Testis (tissue), 3 donors: ENCODE results near the gene MEPE. TPM values are rescaled to one million over a fixed set of nuclear protein-coding genes. Genes with fewer than 3 reads are reported as not detected.

Experiments used
- DNase-seq: peaks from one replicate; pipeline ENCODE4 v3.0.0-alpha.2; 2019
- H3K27ac ChIP-seq, 2 donors: fragments of 200-600 bp; sonication (generic); one replicate each; pipeline ENCODE4 v1.5.1; 2019
- H3K27me3 ChIP-seq: fragments of 200-600 bp; sonication (generic); one replicate; pipeline ENCODE4 v1.5.1; 2019
- H3K36me3 ChIP-seq: fragments of 200-600 bp; sonication (generic); one replicate; pipeline ENCODE4 v1.5.1; 2017; ENCODE audit warnings: low read depth; ENCODE audit errors: missing control alignments
- H3K4me1 ChIP-seq: fragments of 200-600 bp; sonication (generic); one replicate; pipeline ENCODE4 v1.5.1; 2019
- H3K4me3 ChIP-seq, 2 donors: fragments of 200-600 bp; sonication (generic); one replicate each; pipeline ENCODE4 v1.5.1; 2017 to 2019
- H3K9me3 ChIP-seq: fragments of 200-600 bp; sonication (generic); one replicate; pipeline ENCODE4 v1.5.1; 2017
- POLR2A ChIP-seq: fragments of 450-650 bp; IDR thresholded peaks from one replicate; pipeline ENCODE4 v1.6.1; 2017; ENCODE audit warnings: antibody characterized with exemption, mild to moderate bottlenecking, moderate library complexity
- WGBS, 2 donors: methylation state at CpG; one replicate each; pipeline ENCODE4 v1.1.5; 2018; 5-methylcytosine and 5-hydroxymethylcytosine counted together
- intact Hi-C: fragments of 100-400 bp; cut with DNase I; formaldehyde crosslinking; loops from one replicate; pipeline ENCODE4 v1.15.1; 2023; ENCODE audit warnings: low total_unique reads
- polyA plus RNA-seq: library from polyadenylated mRNA; stranded (reverse); fragments of 350-450 nt; fragmentation: Illumina TruSeq; extraction: RNeasy Lipid Tissue Mini Kit (QIAGEN cat#74804); gene quantifications from one replicate; pipeline ENCODE4 v1.2.3, GENCODE V29; 2014; ENCODE audit warnings: low read depth, low replicate concordance; ENCODE audit not compliant: insufficient read depth
- total RNA-seq, 2 donors: library from RNA; depleted of rRNA; stranded (reverse); fragments of >200 nt; gene quantifications; one replicate each; pipeline ENCODE4 v1.2.3, GENCODE V29; 2016
- TF ChIP-seq, protein P1 (sequence below), 3 experiments: fragments of 450-650 bp in 2 of 3; fragments of 200-600 bp in 1 of 3; sonication (generic) in 1 of 3; IDR thresholded peaks; one replicate each; pipeline ENCODE4 v1.5.1; 2016 to 2019; ENCODE audit warnings: antibody characterized with exemption in 3 of 3, mild to moderate bottlenecking in 2 of 3, moderate library complexity in 1 of 3

Gene MEPE
- total and polyA plus RNA-seq, 3 donors from 2014 or later, result not detected

DNA sequence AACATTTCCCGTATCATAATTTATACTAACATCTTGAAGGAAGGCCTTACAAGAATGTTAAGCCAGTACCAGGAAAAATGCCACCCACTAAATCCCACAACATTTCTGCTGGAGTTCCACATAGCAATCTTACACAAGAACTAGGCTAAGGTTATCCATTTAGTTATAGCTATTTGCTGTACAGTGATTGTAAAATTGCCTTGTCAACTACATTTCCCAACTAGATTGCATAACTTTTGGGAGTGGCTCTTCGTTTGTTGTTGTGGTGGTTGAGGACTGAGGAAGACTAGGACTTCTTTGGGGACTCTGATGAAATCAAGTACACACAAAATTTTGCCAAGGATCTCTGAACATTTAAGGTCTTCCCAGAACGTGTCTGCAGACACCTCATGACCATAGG is 25.4 kb upstream of the MEPE start:
- WGBS, 2 donors, result 87 to 89% methylated on average over 3 of the region's 3 CpGs
- intact Hi-C loops, result no loop called here
- H3K27me3 ChIP-seq, result no peaks in the 10 kb centered on the region
- H3K4me1 ChIP-seq, result no peaks in the 10 kb centered on the region
- no peak overlapping the region for H3K27ac ChIP-seq
- H3K9me3 ChIP-seq, result no peaks in the 10 kb centered on the region
- no peak overlapping the region for H3K4me3 ChIP-seq
- no peak for TF ChIP-seq POLR2A
- TF ChIP-seq, protein P1, sequence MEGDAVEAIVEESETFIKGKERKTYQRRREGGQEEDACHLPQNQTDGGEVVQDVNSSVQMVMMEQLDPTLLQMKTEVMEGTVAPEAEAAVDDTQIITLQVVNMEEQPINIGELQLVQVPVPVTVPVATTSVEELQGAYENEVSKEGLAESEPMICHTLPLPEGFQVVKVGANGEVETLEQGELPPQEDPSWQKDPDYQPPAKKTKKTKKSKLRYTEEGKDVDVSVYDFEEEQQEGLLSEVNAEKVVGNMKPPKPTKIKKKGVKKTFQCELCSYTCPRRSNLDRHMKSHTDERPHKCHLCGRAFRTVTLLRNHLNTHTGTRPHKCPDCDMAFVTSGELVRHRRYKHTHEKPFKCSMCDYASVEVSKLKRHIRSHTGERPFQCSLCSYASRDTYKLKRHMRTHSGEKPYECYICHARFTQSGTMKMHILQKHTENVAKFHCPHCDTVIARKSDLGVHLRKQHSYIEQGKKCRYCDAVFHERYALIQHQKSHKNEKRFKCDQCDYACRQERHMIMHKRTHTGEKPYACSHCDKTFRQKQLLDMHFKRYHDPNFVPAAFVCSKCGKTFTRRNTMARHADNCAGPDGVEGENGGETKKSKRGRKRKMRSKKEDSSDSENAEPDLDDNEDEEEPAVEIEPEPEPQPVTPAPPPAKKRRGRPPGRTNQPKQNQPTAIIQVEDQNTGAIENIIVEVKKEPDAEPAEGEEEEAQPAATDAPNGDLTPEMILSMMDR (IDR thresholded peaks at IDR 0.05), result no peak
- no peaks in the 10 kb centered on the region for H3K36me3 ChIP-seq
- DNase-seq, result no peak

DNA sequence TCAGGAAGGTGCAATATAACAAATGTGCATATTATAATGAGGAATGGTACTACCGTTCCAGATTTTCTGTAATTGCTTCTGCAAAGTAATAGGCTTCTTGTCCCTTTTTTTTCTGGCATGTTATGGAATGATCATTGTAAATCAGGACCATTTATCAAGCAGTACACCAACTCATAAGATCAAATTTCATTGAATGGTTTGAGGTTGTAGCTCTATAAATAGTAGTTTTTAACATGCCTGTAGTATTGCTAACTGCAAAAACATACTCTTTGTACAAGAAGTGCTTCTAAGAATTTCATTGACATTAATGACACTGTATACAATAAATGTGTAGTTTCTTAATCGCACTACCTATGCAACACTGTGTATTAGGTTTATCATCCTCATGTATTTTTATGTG is 20.8 kb upstream of the MEPE start:
- no peak for TF ChIP-seq POLR2A
- TF ChIP-seq, protein P1 (IDR thresholded peaks at IDR 0.05), result no peak
- no peak overlapping the region for H3K4me3 ChIP-seq
- H3K36me3 ChIP-seq, result no peaks in the 10 kb centered on the region
- H3K27me3 ChIP-seq, result no peaks in the 10 kb centered on the region
- H3K27ac ChIP-seq, result no peak overlapping the region
- H3K4me1 ChIP-seq, result no peaks in the 10 kb centered on the region
- intact Hi-C loops, result no loop called here
- 77 to 78% methylated on average over 2 of the region's 2 CpGs for WGBS, 2 donors
- DNase-seq, result no peak
- no peaks in the 10 kb centered on the region for H3K9me3 ChIP-seq

DNA sequence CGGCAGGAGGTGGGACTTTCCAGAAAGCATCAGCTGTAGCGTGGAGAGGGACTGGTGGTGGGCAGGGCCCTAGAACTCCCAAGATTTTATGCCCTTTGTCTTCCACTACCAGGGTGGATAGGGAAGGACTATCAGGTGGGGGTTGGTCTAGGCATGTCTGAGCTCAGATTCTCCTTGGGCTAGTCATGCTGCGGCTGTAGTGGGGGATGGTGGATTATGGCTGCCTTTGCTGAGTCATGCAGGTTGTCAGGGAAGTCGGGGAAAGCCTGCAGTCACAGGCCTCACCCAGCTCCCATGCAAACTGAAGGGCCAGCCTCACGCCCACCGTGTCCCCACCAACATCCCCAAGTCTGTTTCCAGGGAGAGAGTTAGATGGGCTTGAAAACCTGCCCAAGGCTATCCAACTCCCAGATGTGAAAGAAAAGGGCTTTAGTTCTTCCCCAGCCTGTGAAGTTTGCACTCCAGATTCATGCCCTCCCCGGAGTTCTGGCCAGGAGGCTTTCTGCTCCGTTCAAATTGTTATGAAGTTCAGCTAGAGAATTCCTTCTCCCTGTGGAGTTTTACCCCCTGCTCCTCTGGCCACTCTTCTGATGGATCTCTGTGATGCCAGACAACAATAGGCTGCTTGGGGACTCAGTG is 13.4 kb upstream of the MEPE start:
- intact Hi-C loops, result no loop called here
- Histone ChIP-seq H3K36me3 (no peaks in the 10 kb centered on the region), H3K4me1 (no peaks in the 10 kb centered on the region), H3K27ac (no peak overlapping the region), H3K4me3 (no peak overlapping the region), H3K27me3 (no peaks in the 10 kb centered on the region), H3K9me3 (no peaks in the 10 kb centered on the region)
- DNase-seq, result no peak
- no peak for TF ChIP-seq POLR2A
- TF ChIP-seq, protein P1 (IDR thresholded peaks at IDR 0.05), result no peak
- WGBS, 2 donors, result 56 to 64% methylated on average over 6 to 8 of the region's 8 CpGs

DNA sequence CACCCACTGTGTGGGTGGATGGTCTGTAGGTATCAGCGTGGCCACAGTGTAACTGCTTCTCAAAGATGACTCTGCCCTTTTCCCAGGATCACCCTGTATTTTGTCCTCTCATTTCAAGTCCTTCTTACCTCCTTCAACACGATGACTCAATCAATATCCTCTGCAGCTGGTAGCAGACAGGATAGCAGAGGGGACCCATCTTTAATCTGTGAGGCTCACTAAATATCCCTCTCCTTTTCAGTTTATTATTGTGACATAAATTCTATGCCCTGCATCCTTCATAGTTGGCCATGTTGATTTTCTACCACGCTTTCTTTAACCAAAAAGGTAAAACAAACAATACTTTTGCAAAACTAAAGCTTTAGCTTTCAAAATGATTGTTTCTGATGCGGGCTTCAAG is 9.6 kb upstream of the MEPE start:
- intact Hi-C loops, result no loop called here
- Histone ChIP-seq H3K9me3 (no peaks in the 10 kb centered on the region), H3K27ac (no peak overlapping the region), H3K4me3 (no peak overlapping the region), H3K27me3 (no peaks in the 10 kb centered on the region), H3K36me3 (no peaks in the 10 kb centered on the region), H3K4me1 (no peaks in the 10 kb centered on the region)
- 86 to 90% methylated on average over 4 of the region's 4 CpGs for WGBS, 2 donors
- TF ChIP-seq, protein P1 (IDR thresholded peaks at IDR 0.05), result no peak
- TF ChIP-seq POLR2A, result no peak
- no peak for DNase-seq

DNA sequence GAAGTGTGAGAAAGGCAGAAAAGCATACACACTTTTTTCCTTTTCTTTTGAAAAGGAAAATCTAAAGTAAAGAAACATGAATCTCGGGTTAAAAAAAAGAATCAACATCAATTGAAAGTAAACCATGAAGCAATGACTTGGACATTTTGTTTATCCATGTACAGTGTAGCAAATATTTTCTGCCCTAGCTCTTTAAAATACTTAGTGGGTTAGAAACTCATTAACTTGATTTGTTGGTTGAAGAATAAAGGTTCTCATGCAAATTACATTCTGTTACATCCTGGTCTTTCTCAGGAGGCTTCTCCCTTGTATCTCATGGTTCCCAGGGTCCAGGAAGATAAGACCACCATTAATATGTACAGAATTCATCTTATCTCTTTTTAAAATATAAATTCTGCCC is 9.0 kb upstream of the MEPE start:
- 54 to 78% methylated on average over 1 of the region's 1 CpG for WGBS, 2 donors
- Histone ChIP-seq H3K9me3 (no peaks in the 10 kb centered on the region), H3K36me3 (no peaks in the 10 kb centered on the region), H3K27me3 (no peaks in the 10 kb centered on the region), H3K4me3 (no peak overlapping the region), H3K4me1 (no peaks in the 10 kb centered on the region), H3K27ac (no peak overlapping the region)
- TF ChIP-seq POLR2A, result no peak
- TF ChIP-seq, protein P1 (IDR thresholded peaks at IDR 0.05), result no peak
- intact Hi-C loops, result no loop called here
- DNase-seq, result no peak
